HepG2 (cell line): ENCODE data around the gene GAL3ST2. TPM values are rescaled to one million over a fixed set of nuclear protein-coding genes. Genes with fewer than 3 reads are reported as not detected.

Experiments
- HMG20B ChIP-seq: conservative IDR thresholded peaks from 2 replicates; pipeline ENCODE4 v1.6.1; 2016; ENCODE audit warnings: missing genetic modification reagents, missing compliant biosample characterization
- IRF2 ChIP-seq: IDR thresholded peaks from 2 replicates; pipeline ENCODE4 v1.6.1; 2018; ENCODE audit warnings: missing genetic modification reagents, missing compliant biosample characterization
- KDM1A ChIP-seq: IDR thresholded peaks from 2 replicates; pipeline ENCODE4 v1.6.1; 2016; ENCODE audit warnings: missing compliant biosample characterization
- KLF16 ChIP-seq, 2 experiments: sonication (generic) in 1 of 2; formaldehyde crosslinking in 1 of 2; IDR thresholded peaks; 2 replicates each; pipeline versions ENCODE4 v1.6.1 to v1.8.0; 2016 to 2023; ENCODE audit warnings: missing genetic modification reagents in 2 of 2, missing compliant biosample characterization in 1 of 2
- MXI1 ChIP-seq: IDR thresholded peaks from 3 replicates; pipeline ENCODE4 v1.6.1; 2012; ENCODE audit warnings: low read depth, low read length, inconsistent platforms, borderline replicate concordance
- POLR2AphosphoS2 ChIP-seq: IDR thresholded peaks from 2 replicates; pipeline ENCODE4 v1.6.1; 2011; ENCODE audit warnings: low read depth, low read length, improper control_type of control experiment
- RCOR2 ChIP-seq: IDR thresholded peaks from 2 replicates; pipeline ENCODE4 v1.6.1; 2016; ENCODE audit warnings: missing biosample characterization, missing genetic modification reagents
- SP1 ChIP-seq, 2 experiments: fragments of 450-650 bp in 1 of 2; sonication (generic) in 1 of 2; formaldehyde crosslinking in 1 of 2; IDR thresholded peaks; 2 replicates each; pipeline versions ENCODE4 v1.4.0 to v1.6.1; 2016 to 2020; ENCODE audit warnings: missing genetic modification reagents in 1 of 2
- STAT6 ChIP-seq: sonication (generic); formaldehyde crosslinking; IDR thresholded peaks from 2 replicates; pipeline ENCODE4 v1.4.0; 2020; ENCODE audit warnings: missing genetic modification reagents, mild to moderate bottlenecking, borderline replicate concordance
- TCF12 ChIP-seq, 2 experiments: fragments of 450-650 bp in 1 of 2; sonication (generic) in 1 of 2; formaldehyde crosslinking in 1 of 2; IDR thresholded peaks; 2 replicates each; pipeline versions ENCODE4 v1.6.1 to v1.8.0; 2017 to 2022; ENCODE audit warnings: antibody characterized with exemption in 1 of 2, mild to moderate bottlenecking in 1 of 2, missing genetic modification reagents in 1 of 2, moderate library complexity in 1 of 2
- ZFX ChIP-seq: sonication (generic); formaldehyde crosslinking; IDR thresholded peaks from 2 replicates; pipeline ENCODE4 v1.4.0; 2020; ENCODE audit warnings: mild to moderate bottlenecking, low read depth, missing genetic modification reagents, moderate library complexity
- ZFY ChIP-seq: sonication (generic); formaldehyde crosslinking; IDR thresholded peaks from 2 replicates; pipeline ENCODE4 v1.4.0; 2020; ENCODE audit warnings: missing genetic modification reagents
- ZIK1 ChIP-seq: sonication (generic); formaldehyde crosslinking; IDR thresholded peaks from 2 replicates; pipeline ENCODE4 v1.5.0; 2020; ENCODE audit warnings: mild to moderate bottlenecking, low read depth, missing genetic modification reagents, borderline replicate concordance
- ZNF121 ChIP-seq: sonication (generic); formaldehyde crosslinking; IDR thresholded peaks from 2 replicates; pipeline ENCODE4 v1.5.0; 2020; ENCODE audit warnings: mild to moderate bottlenecking, missing genetic modification reagents
- ZNF44 ChIP-seq: sonication (generic); formaldehyde crosslinking; IDR thresholded peaks from 2 replicates; pipeline ENCODE4 v1.5.1; 2020; ENCODE audit warnings: mild to moderate bottlenecking, missing genetic modification reagents
- ZNF713 ChIP-seq: sonication (generic); formaldehyde crosslinking; IDR thresholded peaks from 2 replicates; pipeline ENCODE4 v1.4.0; 2020; ENCODE audit warnings: mild to moderate bottlenecking, missing genetic modification reagents
- polyA plus RNA-seq, 8 experiments: library from polyadenylated mRNA; depleted of rRNA in 3 of 8; stranded (reverse) in 7 of 8; unstranded in 1 of 8; fragments of >200 nt; fragmentation: Illumina TruSeq in 4 of 8; extraction: Trizol in 4 of 8; gene quantifications; 2 replicates each; pipeline versions ENCODE4 v1.2.1 to v1.2.3, GENCODE V29; 2011 to 2016; ENCODE audit warnings: low read depth in 4 of 8, missing spikeins in 1 of 8, mixed read lengths in 1 of 8; ENCODE audit not compliant: insufficient read depth in 1 of 8
- total RNA-seq, 5 experiments: library from RNA; depleted of rRNA; stranded (reverse); fragments of >200 nt; fragmentation: Illumina TruSeq; extraction: Trizol; gene quantifications; 2 replicates each; pipeline ENCODE4 v1.2.3, GENCODE V29; 2016; ENCODE audit warnings: low read depth in 1 of 5
- TF ChIP-seq, protein P1 (sequence below): sonication (generic); formaldehyde crosslinking; IDR thresholded peaks from 2 replicates; pipeline ENCODE4 v1.8.0; 2022; ENCODE audit warnings: missing genetic modification reagents, mild to moderate bottlenecking, moderate library complexity, borderline replicate concordance
- TF ChIP-seq, protein P2 (sequence below): sonication (generic); formaldehyde crosslinking; conservative IDR thresholded peaks from 2 replicates; pipeline ENCODE4 v1.8.1; 2023; ENCODE audit warnings: missing genetic modification reagents
- TF ChIP-seq, protein P3 (sequence below): sonication (generic); formaldehyde crosslinking; IDR thresholded peaks from 2 replicates; pipeline ENCODE4 v1.5.0; 2020; ENCODE audit warnings: missing genetic modification reagents
- TF ChIP-seq, protein P4 (sequence below): sonication (generic); formaldehyde crosslinking; IDR thresholded peaks from 2 replicates; pipeline ENCODE4 v1.4.0; 2020; ENCODE audit warnings: missing genetic modification reagents, borderline replicate concordance

The GAL3ST2 gene
- total and polyA plus RNA-seq, 2 of the 13 experiments (the other 11 are each of a cell fraction or from before 2014, with no cell fraction given) = 0.17 to 0.20 TPM

DNA sequence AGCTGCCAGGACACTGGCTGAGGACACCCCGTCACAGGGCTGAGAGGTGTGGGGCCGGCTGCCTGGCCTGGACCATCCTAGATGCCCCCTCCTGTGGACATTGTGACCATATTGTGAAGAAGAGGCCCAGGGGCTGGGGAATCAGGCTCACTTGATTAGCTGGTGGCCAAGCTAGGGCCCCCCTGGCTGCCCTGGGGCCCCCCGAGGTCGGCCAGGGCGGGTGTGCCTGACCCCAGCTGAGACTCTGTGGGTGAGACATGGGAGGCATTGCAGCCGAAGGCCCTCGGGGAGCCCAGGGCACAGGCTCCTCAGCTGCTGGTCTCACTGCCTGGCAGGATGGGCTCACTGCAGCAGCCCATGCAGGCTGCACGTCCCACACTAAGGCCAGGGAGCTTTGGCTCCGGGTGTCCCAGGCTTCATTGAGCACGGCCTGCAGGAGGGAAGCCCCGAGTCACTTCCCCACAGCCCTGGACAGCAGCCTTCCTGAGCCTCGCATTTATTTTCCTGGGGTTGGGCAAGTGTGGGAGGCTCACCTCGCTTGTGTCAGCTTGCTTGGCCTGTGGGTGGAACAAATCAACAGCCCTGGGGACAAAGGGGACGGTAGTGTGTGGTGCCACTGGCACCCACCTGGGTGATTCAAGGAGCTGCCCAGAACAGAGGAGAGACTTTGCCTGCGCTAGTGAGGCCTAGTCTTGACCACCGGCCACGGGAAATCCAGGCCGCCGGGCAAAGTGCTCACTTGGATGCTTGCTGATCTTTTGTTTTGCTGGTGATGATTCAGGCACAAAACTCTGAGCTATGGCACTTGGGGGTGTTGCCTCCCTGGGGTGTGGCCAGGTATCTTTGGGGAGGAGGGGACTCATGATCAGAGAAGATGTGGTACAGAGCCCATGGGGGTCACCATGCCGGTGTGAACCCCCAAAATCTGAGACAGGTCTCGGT lies 1.3 kb downstream of the GAL3ST2 start (continued):
- TF ChIP-seq ZFX (peak; percentile 64), SP1 (IDR thresholded peaks at IDR 0.05) (no peak), SP1 (CRISPR knock-in tag; IDR thresholded peaks at IDR 0.05) (no peak), ZIK1 (no peak), ZNF44 (no peak), STAT6 (no peak), IRF2 (CRISPR knock-in tag) (no peak), ZNF713 (CRISPR knock-in tag) (no peak), KDM1A (CRISPR knock-in tag) (no peak), KLF16 (CRISPR knock-in tag; IDR thresholded peaks at IDR 0.05) (no peak), TCF12 (IDR thresholded peaks at IDR 0.05) (no peak), TCF12 (CRISPR knock-in tag; IDR thresholded peaks at IDR 0.05) (no peak), RCOR2 (CRISPR knock-in tag) (no peak), HMG20B (CRISPR knock-in tag) (no peak), MXI1 (no peak), POLR2AphosphoS2 (no peak), ZNF121 (CRISPR knock-in tag) (no peak), ZFY (CRISPR knock-in tag) (peak; percentile 19; the same call in 1 of the 2 replicates)
- TF ChIP-seq, protein P1, sequence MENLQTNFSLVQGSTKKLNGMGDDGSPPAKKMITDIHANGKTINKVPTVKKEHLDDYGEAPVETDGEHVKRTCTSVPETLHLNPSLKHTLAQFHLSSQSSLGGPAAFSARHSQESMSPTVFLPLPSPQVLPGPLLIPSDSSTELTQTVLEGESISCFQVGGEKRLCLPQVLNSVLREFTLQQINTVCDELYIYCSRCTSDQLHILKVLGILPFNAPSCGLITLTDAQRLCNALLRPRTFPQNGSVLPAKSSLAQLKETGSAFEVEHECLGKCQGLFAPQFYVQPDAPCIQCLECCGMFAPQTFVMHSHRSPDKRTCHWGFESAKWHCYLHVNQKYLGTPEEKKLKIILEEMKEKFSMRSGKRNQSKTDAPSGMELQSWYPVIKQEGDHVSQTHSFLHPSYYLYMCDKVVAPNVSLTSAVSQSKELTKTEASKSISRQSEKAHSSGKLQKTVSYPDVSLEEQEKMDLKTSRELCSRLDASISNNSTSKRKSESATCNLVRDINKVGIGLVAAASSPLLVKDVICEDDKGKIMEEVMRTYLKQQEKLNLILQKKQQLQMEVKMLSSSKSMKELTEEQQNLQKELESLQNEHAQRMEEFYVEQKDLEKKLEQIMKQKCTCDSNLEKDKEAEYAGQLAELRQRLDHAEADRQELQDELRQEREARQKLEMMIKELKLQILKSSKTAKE (CRISPR knock-in tag) = no peak
- TF ChIP-seq, protein P2, sequence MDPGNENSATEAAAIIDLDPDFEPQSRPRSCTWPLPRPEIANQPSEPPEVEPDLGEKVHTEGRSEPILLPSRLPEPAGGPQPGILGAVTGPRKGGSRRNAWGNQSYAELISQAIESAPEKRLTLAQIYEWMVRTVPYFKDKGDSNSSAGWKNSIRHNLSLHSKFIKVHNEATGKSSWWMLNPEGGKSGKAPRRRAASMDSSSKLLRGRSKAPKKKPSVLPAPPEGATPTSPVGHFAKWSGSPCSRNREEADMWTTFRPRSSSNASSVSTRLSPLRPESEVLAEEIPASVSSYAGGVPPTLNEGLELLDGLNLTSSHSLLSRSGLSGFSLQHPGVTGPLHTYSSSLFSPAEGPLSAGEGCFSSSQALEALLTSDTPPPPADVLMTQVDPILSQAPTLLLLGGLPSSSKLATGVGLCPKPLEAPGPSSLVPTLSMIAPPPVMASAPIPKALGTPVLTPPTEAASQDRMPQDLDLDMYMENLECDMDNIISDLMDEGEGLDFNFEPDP (CRISPR knock-in tag) = 0 out of 2 replicates have a peak, but pooled peaks have one; percentile 39
- TF ChIP-seq, protein P3, sequence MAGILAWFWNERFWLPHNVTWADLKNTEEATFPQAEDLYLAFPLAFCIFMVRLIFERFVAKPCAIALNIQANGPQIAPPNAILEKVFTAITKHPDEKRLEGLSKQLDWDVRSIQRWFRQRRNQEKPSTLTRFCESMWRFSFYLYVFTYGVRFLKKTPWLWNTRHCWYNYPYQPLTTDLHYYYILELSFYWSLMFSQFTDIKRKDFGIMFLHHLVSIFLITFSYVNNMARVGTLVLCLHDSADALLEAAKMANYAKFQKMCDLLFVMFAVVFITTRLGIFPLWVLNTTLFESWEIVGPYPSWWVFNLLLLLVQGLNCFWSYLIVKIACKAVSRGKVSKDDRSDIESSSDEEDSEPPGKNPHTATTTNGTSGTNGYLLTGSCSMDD (CRISPR knock-in tag) = no peak
- TF ChIP-seq, protein P4, sequence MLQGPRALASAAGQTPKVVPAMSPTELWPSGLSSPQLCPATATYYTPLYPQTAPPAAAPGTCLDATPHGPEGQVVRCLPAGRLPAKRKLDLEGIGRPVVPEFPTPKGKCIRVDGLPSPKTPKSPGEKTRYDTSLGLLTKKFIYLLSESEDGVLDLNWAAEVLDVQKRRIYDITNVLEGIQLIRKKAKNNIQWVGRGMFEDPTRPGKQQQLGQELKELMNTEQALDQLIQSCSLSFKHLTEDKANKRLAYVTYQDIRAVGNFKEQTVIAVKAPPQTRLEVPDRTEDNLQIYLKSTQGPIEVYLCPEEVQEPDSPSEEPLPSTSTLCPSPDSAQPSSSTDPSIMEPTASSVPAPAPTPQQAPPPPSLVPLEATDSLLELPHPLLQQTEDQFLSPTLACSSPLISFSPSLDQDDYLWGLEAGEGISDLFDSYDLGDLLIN (CRISPR knock-in tag) = no peak
